Measurements from ENCODE around the gene E2F4. TPM values are rescaled to one million over a fixed set of nuclear protein-coding genes. Genes with fewer than 3 reads are reported as not detected.

Gene E2F4
- total and polyA plus RNA-seq, 8 donors: 45.7 to 81.4 (median 53.9) TPM

DNA sequence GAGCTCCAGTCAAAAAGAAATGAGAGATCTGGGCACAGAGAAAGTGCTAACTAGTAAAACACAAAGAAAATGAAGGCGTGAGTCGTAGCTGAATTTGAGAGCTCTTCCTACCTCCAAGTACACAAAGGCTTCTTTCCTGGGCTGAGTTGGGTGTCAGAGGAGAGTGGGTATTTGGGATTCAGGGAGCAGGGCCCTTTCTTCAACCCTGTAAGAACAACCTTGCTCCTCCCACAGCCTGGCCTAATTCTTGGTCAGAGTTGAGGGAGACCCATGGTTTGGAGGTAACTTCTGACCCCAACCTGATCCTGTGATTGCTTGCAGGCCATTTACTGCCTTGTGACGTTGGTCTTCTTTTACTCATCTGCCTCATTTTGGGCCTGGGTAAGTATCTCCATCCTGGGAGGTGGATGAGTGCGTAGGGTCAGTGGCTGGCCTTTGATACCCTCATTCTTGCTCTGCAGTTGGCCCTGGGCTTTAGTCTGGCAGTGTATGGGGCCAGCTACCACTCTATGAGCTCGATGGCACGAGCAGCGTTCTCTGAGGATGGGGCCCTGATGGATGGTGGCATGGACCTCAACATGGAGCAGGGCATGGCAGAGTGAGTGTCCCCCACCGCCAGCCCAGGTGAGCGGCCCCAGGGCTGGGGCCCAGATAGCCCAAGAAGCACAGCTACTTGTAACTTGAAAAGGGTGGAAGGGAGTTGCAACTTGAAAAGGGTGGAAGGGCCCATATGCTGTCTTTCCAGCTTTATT, 36.3 kb downstream of the E2F4 start:
- H3K4me1 ChIP-seq: peaks cover 15 to 25% of the 10 kb centered on the region in 2 donors
- H3K36me3 ChIP-seq: peaks cover 3 to 52% of the 10 kb centered on the region in 2 donors

GRCh38 chr16:67228905-67229304, 37.0 kb downstream of the E2F4 start:
- Histone ChIP-seq H3K4me1 (peaks cover 15 to 25% of the 10 kb centered on the region in 2 donors), H3K27ac (no peak overlapping the region), H3K36me3 (peaks cover 3 to 59% of the 10 kb centered on the region in 2 donors), H3K27me3 (no peaks in the 10 kb centered on the region), H3K4me3 (no peak overlapping the region), H3K9me3 (no peaks in the 10 kb centered on the region)
- TF ChIP-seq, protein P1, sequence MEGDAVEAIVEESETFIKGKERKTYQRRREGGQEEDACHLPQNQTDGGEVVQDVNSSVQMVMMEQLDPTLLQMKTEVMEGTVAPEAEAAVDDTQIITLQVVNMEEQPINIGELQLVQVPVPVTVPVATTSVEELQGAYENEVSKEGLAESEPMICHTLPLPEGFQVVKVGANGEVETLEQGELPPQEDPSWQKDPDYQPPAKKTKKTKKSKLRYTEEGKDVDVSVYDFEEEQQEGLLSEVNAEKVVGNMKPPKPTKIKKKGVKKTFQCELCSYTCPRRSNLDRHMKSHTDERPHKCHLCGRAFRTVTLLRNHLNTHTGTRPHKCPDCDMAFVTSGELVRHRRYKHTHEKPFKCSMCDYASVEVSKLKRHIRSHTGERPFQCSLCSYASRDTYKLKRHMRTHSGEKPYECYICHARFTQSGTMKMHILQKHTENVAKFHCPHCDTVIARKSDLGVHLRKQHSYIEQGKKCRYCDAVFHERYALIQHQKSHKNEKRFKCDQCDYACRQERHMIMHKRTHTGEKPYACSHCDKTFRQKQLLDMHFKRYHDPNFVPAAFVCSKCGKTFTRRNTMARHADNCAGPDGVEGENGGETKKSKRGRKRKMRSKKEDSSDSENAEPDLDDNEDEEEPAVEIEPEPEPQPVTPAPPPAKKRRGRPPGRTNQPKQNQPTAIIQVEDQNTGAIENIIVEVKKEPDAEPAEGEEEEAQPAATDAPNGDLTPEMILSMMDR (IDR thresholded peaks at IDR 0.05): no peak
- ATAC-seq (no peak), DNase-seq (peak in 1 of 4 donors; percentile 60)
- intact Hi-C loops (cut with DNase I): no loop called here

More for the DNA sequence above, 36.3 kb downstream of the E2F4 start:
- ATAC-seq (no peak), DNase-seq (peak in 1 of 4 donors; percentile 61)
- TF ChIP-seq, protein P1 (IDR thresholded peaks at IDR 0.05): no peak
- no peaks in the 10 kb centered on the region for H3K9me3 ChIP-seq
- H3K4me3 ChIP-seq: peak overlapping the region in 1 of 2 donors; percentile 99
- H3K27me3 ChIP-seq: no peaks in the 10 kb centered on the region
- peak overlapping the region in 1 of 2 donors; percentile 83 for H3K27ac ChIP-seq
- intact Hi-C loops (cut with DNase I): no loop called here

- peaks cover 15 to 25% of the 10 kb centered on the region in 2 donors for H3K4me1 ChIP-seq
- DNase-seq (peak in 1 of 4 donors; percentile 78), ATAC-seq (no peak)
- intact Hi-C loops (cut with DNase I): no loop called here
- no peaks in the 10 kb centered on the region for H3K27me3 ChIP-seq
- H3K4me3 ChIP-seq: no peak overlapping the region
- H3K36me3 ChIP-seq: peaks cover 3 to 71% of the 10 kb centered on the region in 2 donors
- H3K27ac ChIP-seq: no peak overlapping the region
- TF ChIP-seq, protein P1 (IDR thresholded peaks at IDR 0.05): no peak
- H3K9me3 ChIP-seq: no peaks in the 10 kb centered on the region
Measured at GRCh38 chr16:67229906-67230808, 38.2 kb downstream of the E2F4 start.

- no peaks in the 10 kb centered on the region for H3K27me3 ChIP-seq
- H3K4me1 ChIP-seq: peaks cover 8 to 17% of the 10 kb centered on the region in 2 donors
- intact Hi-C loops (cut with DNase I): no loop called here
- H3K9me3 ChIP-seq: no peaks in the 10 kb centered on the region
- H3K27ac ChIP-seq: no peak overlapping the region
- TF ChIP-seq, protein P1 (IDR thresholded peaks at IDR 0.05): no peak
- peaks cover 3 to 80% of the 10 kb centered on the region in 2 donors for H3K36me3 ChIP-seq
- DNase-seq (peak in 1 of 4 donors; percentile 35), ATAC-seq (no peak)
- H3K4me3 ChIP-seq: no peak overlapping the region
Measured at GRCh38 chr16:67230809-67231660, 39.1 kb downstream of the E2F4 start.
